GM21381 (cell line): ENCODE measurements around the gene RASAL2.

Source experiments
- ATAC-seq: cut with Tn5 transposase; IDR thresholded peaks from one replicate; pipeline ENCODE4 v1.9.1; 2021; ENCODE audit warnings: mild to moderate bottlenecking, moderate library complexity; ENCODE audit not compliant: unreplicated experiment

RASAL2 gene

DNA sequence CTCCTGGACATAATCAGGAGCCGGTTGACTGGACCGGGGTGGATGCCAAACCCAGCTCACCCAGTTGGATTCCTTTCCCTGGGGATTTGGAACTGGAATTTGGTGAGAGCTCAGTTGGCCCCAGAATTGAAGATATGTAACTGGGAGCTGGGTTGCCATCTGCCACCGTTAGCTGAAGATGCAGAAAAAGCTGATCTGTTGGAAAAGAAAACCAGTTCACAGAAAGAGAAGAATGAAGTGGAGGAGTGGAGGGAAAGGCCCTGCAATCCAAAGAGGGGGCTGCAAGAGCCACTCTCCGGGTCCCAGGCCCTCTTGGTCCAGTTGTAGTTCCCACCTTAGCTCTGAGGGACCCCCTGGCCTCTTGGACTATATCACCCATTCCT, 435.0 kb downstream of the RASAL2 start:
- ATAC-seq = no peak

DNA sequence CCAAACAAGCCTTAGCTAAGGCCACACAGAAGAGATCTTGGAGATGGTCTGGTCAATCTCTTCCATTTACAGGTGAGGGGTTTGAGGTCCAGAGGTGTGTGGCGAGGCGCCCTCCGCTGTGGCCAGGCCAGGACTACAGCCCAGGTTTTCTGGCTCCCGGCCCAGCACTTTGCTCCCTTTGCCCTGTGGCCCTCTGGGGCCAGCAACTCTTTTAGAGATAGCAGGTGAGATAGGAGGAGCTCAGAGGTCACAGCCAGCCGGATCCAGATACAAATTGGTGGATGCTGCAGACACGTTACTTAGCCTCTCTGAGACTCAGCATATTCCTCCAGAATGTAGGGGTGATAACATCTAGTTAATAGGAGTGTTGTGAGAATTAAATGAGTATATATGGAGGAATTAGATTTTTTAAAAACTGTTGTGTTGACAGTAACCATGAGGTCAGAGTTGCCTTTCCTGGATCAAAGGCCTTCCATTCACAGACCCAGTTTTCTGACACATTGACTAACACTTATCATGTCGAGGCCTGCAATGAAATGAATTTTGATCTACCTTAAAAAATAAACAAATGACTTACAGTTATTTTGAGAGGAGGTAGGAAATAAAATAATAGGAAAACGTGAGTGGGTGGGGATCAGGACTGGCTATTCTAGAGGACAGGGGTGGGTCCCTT, 435.6 kb downstream of the RASAL2 start:
- no peak for ATAC-seq

DNA sequence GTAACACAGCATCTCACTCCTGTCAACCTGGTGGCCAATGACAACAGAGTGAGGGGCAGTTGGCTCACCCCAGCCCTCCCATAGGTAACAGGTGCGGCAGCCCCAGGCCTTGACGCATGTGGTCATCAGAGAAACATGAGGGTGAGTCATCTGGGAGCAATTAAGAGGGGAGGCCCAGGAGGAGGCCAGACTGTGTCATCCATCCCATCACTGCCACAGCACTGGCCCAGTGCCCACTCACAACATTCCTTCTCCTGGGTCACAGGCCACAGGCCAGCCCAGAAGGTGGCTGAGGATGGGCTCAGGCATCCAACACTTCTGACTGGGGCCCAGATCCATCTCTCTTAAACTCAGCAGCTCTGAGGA, 436.1 kb downstream of the RASAL2 start:
- no peak for ATAC-seq

DNA sequence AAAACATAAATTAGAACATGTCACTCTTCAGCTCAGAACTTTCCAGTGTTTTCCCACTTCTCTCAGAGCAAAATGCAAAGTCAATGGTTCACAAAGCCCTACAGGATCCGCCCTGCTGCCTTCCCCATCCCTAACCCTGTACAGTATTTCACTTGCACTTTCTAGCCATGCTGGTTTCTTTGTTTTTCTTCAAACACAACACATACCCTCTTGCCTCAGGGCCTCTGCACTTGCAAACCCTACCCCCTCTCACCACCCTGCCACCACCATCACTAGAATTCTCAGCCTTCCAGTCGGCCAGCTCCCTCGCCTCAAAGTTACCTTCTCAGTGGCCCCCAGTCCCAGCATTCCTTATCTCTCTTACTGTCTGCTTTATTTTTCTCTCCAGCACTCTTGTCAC, 436.6 kb downstream of the RASAL2 start:
- no peak for ATAC-seq

DNA sequence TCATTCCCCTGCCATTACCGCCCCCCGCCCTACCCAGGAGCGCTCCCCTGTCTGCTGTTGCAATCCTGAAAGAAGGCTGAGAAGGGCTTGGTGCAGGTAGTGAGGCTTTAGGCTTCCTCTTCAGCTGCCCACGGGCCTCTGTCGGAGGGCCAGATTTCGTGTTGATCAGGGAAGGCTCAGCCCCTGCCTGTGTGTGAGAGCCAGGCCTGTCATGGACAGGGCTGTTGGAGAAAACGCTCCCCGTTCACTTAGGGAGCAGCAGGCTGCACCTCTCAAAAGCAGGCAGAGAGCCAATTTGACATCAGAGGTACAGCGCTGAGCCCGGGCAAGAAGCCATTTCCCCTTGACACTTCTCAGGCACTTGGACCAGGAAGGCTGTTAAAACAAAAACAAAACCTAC, 438.0 kb downstream of the RASAL2 start:
- ATAC-seq = peak; percentile 8

DNA sequence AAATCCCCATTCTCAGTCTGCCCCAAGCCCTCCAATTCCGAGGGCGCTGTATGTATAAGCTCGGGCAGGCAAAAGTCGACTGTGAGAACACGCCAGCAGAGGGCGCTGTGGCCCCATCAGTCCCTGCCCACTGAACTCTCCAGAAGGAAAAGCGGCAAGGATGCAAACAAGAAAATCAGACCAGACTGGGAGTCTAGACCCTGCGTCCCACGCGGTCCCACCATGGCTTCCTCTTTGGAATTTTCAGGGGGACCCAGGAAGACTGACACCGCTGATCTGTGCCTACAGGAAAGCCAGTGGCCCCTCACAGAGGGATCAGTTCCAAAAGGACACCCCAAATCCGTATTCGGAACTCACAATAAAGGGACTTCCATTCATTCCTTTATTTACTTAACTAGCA, 438.5 kb downstream of the RASAL2 start:
- ATAC-seq = peak; percentile 73

DNA sequence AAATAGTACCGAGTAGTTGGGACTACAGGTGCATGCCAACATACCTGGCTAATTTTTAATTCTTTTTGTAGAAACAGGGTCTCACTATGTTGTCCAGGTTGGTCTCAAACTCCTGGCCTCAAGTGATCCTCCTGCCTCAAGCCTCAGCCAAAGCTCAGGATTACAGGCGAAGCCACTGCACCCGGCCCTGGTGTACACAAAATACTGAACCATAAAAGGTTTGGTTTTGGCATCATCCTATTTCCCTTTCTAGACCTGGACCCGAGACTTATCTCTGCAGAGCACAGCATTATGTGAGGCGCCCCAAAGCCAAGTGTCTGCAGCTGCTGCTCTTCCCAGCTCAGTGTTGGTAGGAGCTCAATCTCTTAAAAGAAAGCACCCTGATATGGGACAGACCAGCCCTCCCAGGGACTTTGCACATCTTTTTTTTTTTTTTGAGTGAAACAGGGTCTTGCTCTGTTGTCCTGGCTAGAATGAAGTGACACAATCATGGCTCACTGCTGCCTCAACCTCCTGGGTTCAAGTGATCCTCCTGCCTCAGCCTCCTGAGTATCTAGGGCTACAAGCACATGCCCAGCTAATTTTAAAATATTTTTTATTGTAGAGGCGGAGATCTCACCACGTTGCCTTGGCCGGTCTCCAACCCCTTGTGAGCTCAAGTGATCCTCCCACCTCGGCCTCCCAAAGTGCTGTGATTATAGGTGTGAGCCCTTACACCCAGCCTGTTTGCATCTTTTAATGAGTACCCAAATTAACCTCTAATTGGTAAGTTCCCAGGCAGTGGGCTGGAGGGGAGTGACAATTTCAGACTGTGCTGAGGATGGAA, 439.4 kb downstream of the RASAL2 start:
- no peak for ATAC-seq
